Osteocyte (in vitro differentiated cells): ENCODE data around the gene LY86. TPM values are rescaled to one million over a fixed set of nuclear protein-coding genes. Genes with fewer than 3 reads are reported as not detected.

Experiments
- DNase-seq: peaks from one replicate; pipeline ENCODE4 v3.0.0; 2021; ENCODE audit warnings: mixed read lengths; ENCODE audit not compliant: unreplicated experiment; ENCODE audit errors: extremely low spot score
- H3K27ac Mint-ChIP-seq: one replicate; pipeline ENCODE4 v1.8.0; 2021; ENCODE audit warnings: mild to moderate bottlenecking, mixed read lengths; ENCODE audit not compliant: unreplicated experiment
- H3K27me3 Mint-ChIP-seq: one replicate; pipeline ENCODE4 v1.8.0; 2021; ENCODE audit warnings: mixed read lengths; ENCODE audit not compliant: unreplicated experiment
- H3K36me3 Mint-ChIP-seq: one replicate; pipeline ENCODE4 v1.8.0; 2021; ENCODE audit warnings: mixed read lengths; ENCODE audit not compliant: unreplicated experiment
- H3K4me1 Mint-ChIP-seq: one replicate; pipeline ENCODE4 v1.8.0; 2021; ENCODE audit warnings: mixed read lengths; ENCODE audit not compliant: unreplicated experiment
- H3K4me3 Mint-ChIP-seq: one replicate; pipeline ENCODE4 v1.8.0; 2021; ENCODE audit warnings: mild to moderate bottlenecking, moderate library complexity, mixed read lengths; ENCODE audit not compliant: unreplicated experiment
- H3K9me3 Mint-ChIP-seq: one replicate; pipeline ENCODE4 v1.8.0; 2021; ENCODE audit warnings: mixed read lengths; ENCODE audit not compliant: unreplicated experiment
- CTCF ChIP-seq: fragments of 200-600 bp; sonication (generic); IDR thresholded peaks from 2 replicates; pipeline ENCODE4 v1.5.0; 2021; ENCODE audit warnings: antibody characterized with exemption, mild to moderate bottlenecking, moderate library complexity
- total RNA-seq: library from RNA; stranded (reverse); gene quantifications from 2 replicates; pipeline ENCODE4 v1.2.1, GENCODE V29; 2021

The LY86 gene
- total RNA-seq, 1 donor from 2014 or later = not detected

GRCh38 chr6:6694825-6695624 is 106.5 kb downstream of the LY86 start:
- Mint-ChIP-seq H3K27me3 (no peaks in the 10 kb centered on the region), H3K36me3 (no peaks in the 10 kb centered on the region), H3K4me1 (peaks cover 17% of the 10 kb centered on the region), H3K4me3 (no peak overlapping the region), H3K9me3 (no peaks in the 10 kb centered on the region), H3K27ac (no peak overlapping the region)
- no peak for DNase-seq
- no peak for TF ChIP-seq CTCF

DNA sequence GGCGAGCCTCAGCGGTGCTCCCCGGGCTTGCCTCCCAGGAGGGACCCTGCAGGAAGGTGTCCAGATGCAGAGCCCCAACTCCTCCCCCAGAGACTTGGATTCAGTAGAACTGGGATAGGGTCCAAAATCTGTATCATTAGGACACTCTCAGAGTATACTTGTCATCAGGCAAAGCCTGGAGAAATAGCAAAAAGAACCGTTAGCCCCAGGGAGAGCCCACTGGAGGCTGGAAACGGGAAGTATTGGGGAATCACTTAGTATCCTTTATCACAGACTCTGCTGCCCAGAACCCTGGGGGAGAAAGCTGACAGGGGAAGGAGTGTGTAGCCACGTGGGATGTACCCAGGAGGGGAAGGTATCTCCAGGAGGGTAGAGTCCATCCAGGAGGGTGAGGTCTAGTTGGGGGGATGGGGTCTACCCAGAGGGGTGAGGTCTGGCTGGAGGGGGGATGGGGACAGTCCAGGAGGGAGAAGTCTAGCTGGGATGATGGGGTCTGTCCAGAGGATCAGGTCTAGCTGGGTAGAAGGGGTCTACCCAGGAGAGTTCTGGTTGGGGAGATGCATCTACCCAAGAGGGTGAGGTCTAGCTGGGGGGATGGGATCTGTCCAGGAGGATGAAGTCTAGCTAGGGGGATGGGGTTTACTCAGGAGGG is 107.2 kb downstream of the LY86 start:
- Mint-ChIP-seq H3K27ac (no peak overlapping the region), H3K27me3 (no peaks in the 10 kb centered on the region), H3K36me3 (no peaks in the 10 kb centered on the region), H3K4me1 (peaks cover 22% of the 10 kb centered on the region), H3K9me3 (no peaks in the 10 kb centered on the region), H3K4me3 (no peak overlapping the region)
- DNase-seq = no peak
- TF ChIP-seq CTCF = no peak

DNA sequence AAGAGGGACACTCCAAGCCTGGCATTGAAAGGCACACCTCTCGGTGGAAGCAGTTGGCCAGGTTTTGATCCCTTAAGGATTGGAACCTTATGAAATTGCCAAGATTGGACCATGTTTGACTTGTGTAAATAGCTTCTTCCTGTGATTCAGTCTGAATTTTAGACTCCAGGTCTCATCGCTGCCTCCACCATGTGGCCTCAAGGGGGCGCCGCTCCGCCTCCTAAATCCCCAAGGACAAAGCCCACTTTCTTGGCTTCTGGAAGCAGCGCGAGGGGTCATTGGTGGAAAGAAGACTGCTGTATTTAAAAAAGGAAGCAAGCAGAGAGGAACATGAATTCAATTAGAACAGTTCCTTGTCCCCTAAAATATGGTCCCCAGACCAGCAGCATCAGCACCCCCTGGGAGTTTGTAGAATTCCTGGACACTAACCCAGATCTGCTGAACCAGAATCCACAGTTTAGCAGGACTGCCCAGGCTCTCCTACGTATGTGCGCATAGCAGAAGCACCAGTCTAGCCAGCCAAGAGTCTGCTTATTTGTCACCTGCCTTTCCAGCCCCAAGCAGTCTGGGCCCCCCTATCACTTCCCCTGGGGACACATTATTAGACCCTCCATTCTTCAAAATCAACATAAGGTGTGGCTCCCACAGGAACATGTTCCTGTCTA is 108.5 kb downstream of the LY86 start:
- no peak for DNase-seq
- Mint-ChIP-seq H3K9me3 (no peaks in the 10 kb centered on the region), H3K27me3 (no peaks in the 10 kb centered on the region), H3K36me3 (no peaks in the 10 kb centered on the region), H3K4me3 (no peak overlapping the region), H3K4me1 (peaks cover 22% of the 10 kb centered on the region), H3K27ac (no peak overlapping the region)
- TF ChIP-seq CTCF = peak; percentile 59

DNA sequence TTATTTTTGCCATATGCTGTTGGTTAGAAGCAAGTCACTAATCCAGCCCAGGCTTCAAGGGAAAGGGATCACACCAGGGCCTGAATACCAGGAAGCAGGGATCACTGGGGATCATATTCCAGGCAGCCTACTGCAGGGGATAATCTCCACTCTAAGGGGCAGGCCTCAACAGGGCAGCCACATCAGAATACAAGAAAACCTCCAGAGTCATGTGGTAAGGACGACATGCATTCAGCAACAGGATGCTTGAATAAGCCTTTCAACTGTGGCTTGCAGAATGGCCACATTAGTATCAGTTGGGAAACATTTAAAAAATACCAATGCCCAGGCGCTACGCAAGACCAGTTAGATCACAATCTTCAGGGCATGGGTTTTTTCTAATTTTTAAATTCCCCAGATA is 109.1 kb downstream of the LY86 start:
- H3K27ac Mint-ChIP-seq = no peak overlapping the region
- H3K4me3 Mint-ChIP-seq = no peak overlapping the region
- peaks cover 22% of the 10 kb centered on the region for H3K4me1 Mint-ChIP-seq
- H3K27me3 Mint-ChIP-seq = no peaks in the 10 kb centered on the region
- H3K9me3 Mint-ChIP-seq = no peaks in the 10 kb centered on the region
- TF ChIP-seq CTCF = no peak
- DNase-seq = no peak
- no peaks in the 10 kb centered on the region for H3K36me3 Mint-ChIP-seq
